ENCODE results near the gene BCL6.

DNA sequence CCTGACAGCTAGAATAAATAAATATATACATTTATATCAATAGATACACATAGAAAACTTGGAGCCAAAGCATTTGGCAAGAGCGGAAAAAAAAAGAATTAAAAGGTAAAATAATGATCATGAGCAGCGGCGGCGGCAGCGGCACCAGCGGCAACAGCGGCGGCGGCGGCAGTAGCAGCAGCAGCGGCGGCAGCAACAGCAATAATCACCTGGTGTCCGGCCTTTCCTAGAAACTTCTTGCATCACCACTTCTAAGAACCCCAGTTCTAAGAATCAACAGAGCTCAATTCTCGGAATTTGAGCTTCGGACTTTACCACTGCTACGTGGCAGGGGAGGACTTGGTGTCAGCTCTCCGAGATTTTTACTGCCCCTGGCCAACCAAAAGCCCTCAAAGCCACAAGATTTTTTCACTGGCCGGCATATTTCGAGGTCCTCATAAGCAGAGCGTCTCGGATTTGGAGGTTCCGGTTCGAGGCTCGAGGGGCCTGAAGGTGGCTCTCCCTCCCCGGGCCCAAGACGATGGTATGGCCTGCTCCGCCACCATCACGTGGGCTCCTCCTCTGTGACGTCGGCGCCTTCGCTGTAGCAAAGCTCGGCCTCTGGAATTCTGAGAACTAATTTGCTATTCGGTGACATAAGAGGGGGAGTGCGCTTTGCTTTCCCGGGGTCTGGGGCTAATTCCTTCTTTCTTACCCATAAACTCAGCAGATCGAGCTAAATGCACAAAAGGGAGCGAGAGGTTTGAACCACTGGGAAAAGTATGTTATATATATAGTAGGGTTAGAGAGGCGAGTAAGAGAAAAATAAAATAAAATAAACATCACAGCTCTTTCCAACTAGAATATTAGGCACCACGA is at the start of gene BCL6:
- TF ChIP-seq, protein P1, sequence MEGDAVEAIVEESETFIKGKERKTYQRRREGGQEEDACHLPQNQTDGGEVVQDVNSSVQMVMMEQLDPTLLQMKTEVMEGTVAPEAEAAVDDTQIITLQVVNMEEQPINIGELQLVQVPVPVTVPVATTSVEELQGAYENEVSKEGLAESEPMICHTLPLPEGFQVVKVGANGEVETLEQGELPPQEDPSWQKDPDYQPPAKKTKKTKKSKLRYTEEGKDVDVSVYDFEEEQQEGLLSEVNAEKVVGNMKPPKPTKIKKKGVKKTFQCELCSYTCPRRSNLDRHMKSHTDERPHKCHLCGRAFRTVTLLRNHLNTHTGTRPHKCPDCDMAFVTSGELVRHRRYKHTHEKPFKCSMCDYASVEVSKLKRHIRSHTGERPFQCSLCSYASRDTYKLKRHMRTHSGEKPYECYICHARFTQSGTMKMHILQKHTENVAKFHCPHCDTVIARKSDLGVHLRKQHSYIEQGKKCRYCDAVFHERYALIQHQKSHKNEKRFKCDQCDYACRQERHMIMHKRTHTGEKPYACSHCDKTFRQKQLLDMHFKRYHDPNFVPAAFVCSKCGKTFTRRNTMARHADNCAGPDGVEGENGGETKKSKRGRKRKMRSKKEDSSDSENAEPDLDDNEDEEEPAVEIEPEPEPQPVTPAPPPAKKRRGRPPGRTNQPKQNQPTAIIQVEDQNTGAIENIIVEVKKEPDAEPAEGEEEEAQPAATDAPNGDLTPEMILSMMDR (IDR thresholded peaks at IDR 0.05): no peak
- TF ChIP-seq CBFB (CRISPR knock-in tag; IDR thresholded peaks at IDR 0.05; ENCODE audit: low read depth) (no peak), JAZF1 (CRISPR knock-in tag; IDR thresholded peaks at IDR 0.05) (no peak), ZNF263 (CRISPR knock-in tag; IDR thresholded peaks at IDR 0.05; ENCODE audit: low read depth) (no peak), ATF1 (CRISPR knock-in tag; IDR thresholded peaks at IDR 0.05) (no peak), SMAD3 (CRISPR knock-in tag; IDR thresholded peaks at IDR 0.05; ENCODE audit: borderline replicate concordance) (no peak)
- TF ChIP-seq, protein P2, sequence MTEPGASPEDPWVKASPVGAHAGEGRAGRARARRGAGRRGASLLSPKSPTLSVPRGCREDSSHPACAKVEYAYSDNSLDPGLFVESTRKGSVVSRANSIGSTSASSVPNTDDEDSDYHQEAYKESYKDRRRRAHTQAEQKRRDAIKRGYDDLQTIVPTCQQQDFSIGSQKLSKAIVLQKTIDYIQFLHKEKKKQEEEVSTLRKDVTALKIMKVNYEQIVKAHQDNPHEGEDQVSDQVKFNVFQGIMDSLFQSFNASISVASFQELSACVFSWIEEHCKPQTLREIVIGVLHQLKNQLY (CRISPR knock-in tag; IDR thresholded peaks at IDR 0.05): no peak
- TF ChIP-seq, protein P3, sequence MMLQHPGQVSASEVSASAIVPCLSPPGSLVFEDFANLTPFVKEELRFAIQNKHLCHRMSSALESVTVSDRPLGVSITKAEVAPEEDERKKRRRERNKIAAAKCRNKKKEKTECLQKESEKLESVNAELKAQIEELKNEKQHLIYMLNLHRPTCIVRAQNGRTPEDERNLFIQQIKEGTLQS (CRISPR knock-in tag; conservative IDR thresholded peaks at IDR 0.05): peak; percentile 53; the same call in 1 of the 2 replicates
- TF ChIP-seq, protein P4, sequence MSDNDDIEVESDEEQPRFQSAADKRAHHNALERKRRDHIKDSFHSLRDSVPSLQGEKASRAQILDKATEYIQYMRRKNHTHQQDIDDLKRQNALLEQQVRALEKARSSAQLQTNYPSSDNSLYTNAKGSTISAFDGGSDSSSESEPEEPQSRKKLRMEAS (CRISPR knock-in tag; IDR thresholded peaks at IDR 0.05): no peak

Data from WTC11 (cell line).